ENCODE measurements around the gene KNOP1.

- TF ChIP-seq CTCF (IDR thresholded peaks at IDR 0.05) = no peak
- TF ChIP-seq POLR2A (IDR thresholded peaks at IDR 0.05) = no peak
Observed at GRCh38 chr16:19754644-19755036, 36.6 kb upstream of the KNOP1 start.
